Activated CD8-positive, alpha-beta T cell treated with anti-CD3 and anti-CD28 coated beads for 36 hours (primary cell): ENCODE data around the gene GGA3. TPM values are rescaled to one million over a fixed set of nuclear protein-coding genes. Genes with fewer than 3 reads are reported as not detected.
"Not testable (repeated sequence)": the region's sequence is repeated elsewhere in the genome, so short reads cannot be mapped to it uniquely, and the experiment has no call there.

Experiments used
- ATAC-seq: fragments of 200-7000 bp; cut with Tn5 transposase; one replicate; pipeline ENCODE4 v1.10.0; 2021; ENCODE audit warnings: mild to moderate bottlenecking, moderate library complexity
- CTCF ChIA-PET: fragments of 350-600 bp; sonication (Branson Sonifier 250); formaldehyde crosslinking; loops from one replicate; lab custom pipeline; 2021; ENCODE audit warnings: antibody characterized with exemption; lab: Charles Lee
- POLR2A ChIA-PET: fragments of 350-600 bp; sonication (Branson Sonifier 250); formaldehyde crosslinking; loops from one replicate; lab custom pipeline; 2021; ENCODE audit warnings: antibody characterized with exemption; lab: Charles Lee
- DNase-seq: peaks from one replicate; pipeline ENCODE4 v3.0.0-alpha.2; 2020
- H3K27ac Mint-ChIP-seq: one replicate; pipeline ENCODE4 v1.8.0; 2021; ENCODE audit warnings: mild to moderate bottlenecking, mixed read lengths
- H3K27me3 Mint-ChIP-seq: one replicate; pipeline ENCODE4 v1.8.0; 2021; ENCODE audit warnings: mixed read lengths
- H3K36me3 Mint-ChIP-seq: one replicate; pipeline ENCODE4 v1.8.0; 2021; ENCODE audit warnings: low read depth, mixed read lengths
- H3K4me1 Mint-ChIP-seq: one replicate; pipeline ENCODE4 v1.8.0; 2021; ENCODE audit warnings: low read depth, mixed read lengths
- H3K4me3 Mint-ChIP-seq: one replicate; pipeline ENCODE4 v1.8.0; 2021; ENCODE audit warnings: mild to moderate bottlenecking, moderate library complexity, mixed read lengths
- H3K9me3 Mint-ChIP-seq: one replicate; pipeline ENCODE4 v1.8.0; 2021; ENCODE audit warnings: mixed read lengths
- intact Hi-C: fragments of 100-400 bp; cut with micrococcal nuclease; formaldehyde crosslinking; loops from one replicate; pipeline ENCODE4 v1.10.0; 2022
- total RNA-seq, 2 experiments: library from RNA; stranded (reverse); gene quantifications; one replicate each; pipeline ENCODE4 v1.2.3, GENCODE V29; 2021
- TF ChIP-seq, protein P1 (sequence below): fragments of 200-600 bp; IDR thresholded peaks from one replicate; pipeline ENCODE4 v1.8.0; 2022; ENCODE audit warnings: antibody characterized with exemption, mild to moderate bottlenecking

Gene GGA3
- total RNA-seq, 2 experiments from 2014 or later = 65.5 to 65.8 TPM

DNA sequence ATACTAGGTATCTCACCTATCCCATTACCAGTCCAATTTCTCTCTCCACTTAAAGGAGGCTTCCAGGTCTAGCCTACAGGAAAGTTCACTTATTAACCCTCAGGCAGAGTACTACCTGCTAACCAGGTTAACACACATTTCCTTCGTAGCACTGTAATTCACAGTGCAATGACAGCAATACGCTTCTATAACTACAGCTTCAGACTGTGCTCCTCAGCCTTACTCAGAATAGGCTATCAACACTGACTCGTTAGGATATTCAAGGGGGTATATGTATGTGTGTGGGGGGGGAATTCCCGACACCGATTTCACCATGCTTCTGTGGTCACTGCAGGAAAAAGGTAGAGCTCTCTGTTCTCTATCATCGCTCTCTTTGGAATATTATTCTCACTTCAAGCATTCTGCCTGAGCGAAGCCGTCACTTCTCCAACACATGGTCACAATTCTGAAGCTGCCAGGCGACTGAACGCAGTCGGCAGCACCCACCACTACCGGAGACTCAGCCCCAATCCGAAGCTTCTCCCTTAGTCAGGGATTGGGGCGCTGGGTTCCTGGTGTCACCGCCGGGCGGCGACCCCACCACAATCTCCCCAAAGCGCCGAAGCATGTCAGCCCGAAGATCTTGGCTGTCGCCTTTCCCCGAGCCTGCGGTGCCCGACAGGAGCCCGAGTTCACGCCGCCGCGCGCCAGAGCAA, 618 bp downstream of the GGA3 start:
- Mint-ChIP-seq H3K4me3 (peak overlapping the region; percentile 95), H3K36me3 (peaks cover 31% of the 10 kb centered on the region), H3K4me1 (peaks cover 60% of the 10 kb centered on the region), H3K9me3 (no peaks in the 10 kb centered on the region), H3K27me3 (no peaks in the 10 kb centered on the region), H3K27ac (peak overlapping the region; percentile 99)
- ATAC-seq = peak; percentile 43
- POLR2A ChIA-PET = interaction anchor here (0.6 to 4.8 kb wide), 26 partner anchors 11 to 256 kb away, joined by 3 to 105 read pairs (median 4); partner anchors contain the start of genes JPT1, MIF4GD, MRPL58 and SLC16A5
- CTCF ChIA-PET = interaction anchor here (0.9 to 4.9 kb wide), 11 partner anchors 11 to 299 kb away, joined by 3 to 107 read pairs (median 9); partner anchors contain the start of gene MIF4GD
- TF ChIP-seq, protein P1, sequence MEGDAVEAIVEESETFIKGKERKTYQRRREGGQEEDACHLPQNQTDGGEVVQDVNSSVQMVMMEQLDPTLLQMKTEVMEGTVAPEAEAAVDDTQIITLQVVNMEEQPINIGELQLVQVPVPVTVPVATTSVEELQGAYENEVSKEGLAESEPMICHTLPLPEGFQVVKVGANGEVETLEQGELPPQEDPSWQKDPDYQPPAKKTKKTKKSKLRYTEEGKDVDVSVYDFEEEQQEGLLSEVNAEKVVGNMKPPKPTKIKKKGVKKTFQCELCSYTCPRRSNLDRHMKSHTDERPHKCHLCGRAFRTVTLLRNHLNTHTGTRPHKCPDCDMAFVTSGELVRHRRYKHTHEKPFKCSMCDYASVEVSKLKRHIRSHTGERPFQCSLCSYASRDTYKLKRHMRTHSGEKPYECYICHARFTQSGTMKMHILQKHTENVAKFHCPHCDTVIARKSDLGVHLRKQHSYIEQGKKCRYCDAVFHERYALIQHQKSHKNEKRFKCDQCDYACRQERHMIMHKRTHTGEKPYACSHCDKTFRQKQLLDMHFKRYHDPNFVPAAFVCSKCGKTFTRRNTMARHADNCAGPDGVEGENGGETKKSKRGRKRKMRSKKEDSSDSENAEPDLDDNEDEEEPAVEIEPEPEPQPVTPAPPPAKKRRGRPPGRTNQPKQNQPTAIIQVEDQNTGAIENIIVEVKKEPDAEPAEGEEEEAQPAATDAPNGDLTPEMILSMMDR = no peak
- DNase-seq = peak; percentile 69
- intact Hi-C loops = no loop called here

GRCh38 chr17:75257228-75257627, 4.2 kb downstream of the GGA3 start:
- H3K27me3 Mint-ChIP-seq, H3K9me3 Mint-ChIP-seq, intact Hi-C loops, H3K4me3 Mint-ChIP-seq, POLR2A ChIA-PET, DNase-seq, ATAC-seq, CTCF ChIA-PET: not testable (repeated sequence)
- peaks cover 72% of the 10 kb centered on the region for H3K4me1 Mint-ChIP-seq
- H3K36me3 Mint-ChIP-seq = peaks cover 11% of the 10 kb centered on the region
- peak overlapping the region; percentile 43 for H3K27ac Mint-ChIP-seq

DNA sequence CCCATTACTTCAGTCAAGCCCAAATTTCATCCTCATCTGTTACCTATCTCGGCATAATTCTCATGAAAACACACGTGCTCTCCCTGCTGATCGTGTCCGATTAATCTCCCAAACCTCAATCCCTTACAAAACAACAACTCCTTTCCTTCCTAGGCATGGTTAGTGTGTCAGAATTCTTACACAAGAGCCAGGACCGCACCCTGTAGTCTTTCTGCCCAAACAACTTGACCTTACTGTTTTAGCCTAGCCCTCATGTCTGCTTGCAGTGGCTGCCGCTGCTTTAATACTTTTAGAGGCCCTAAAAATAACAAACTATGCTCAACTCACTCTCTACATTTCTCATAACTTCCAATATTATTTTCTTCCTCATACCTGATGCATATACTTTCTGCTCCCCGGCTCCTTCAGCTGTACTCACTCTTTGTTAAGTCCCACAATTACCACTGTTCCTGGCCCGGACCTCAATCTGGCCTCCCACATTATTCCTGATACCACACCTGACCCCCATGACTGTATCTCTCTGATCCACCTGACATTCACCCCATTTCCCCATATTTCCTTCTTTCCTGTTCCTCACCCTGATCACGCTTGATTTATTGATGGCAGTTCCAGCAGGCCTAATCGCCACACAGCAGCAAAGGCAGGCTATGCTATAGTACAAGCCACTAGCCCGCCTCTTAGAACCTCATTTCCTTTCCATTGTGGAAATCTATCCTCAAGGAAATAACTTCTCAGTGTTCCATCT, 5.3 kb downstream of the GGA3 start:
- POLR2A ChIA-PET, H3K36me3 Mint-ChIP-seq, intact Hi-C loops, H3K4me3 Mint-ChIP-seq, ATAC-seq, H3K27me3 Mint-ChIP-seq, H3K9me3 Mint-ChIP-seq, DNase-seq, CTCF ChIA-PET: not testable (repeated sequence)
- Mint-ChIP-seq H3K4me1 (peaks cover 80% of the 10 kb centered on the region), H3K27ac (peak overlapping the region; percentile 56)

GRCh38 chr17:75252039-75252816, 9.2 kb downstream of the GGA3 start:
- Mint-ChIP-seq H3K27me3 (no peaks in the 10 kb centered on the region), H3K36me3 (peaks cover 7% of the 10 kb centered on the region), H3K4me1 (peaks cover 78% of the 10 kb centered on the region), H3K4me3 (no peak overlapping the region), H3K27ac (peak overlapping the region; percentile 84), H3K9me3 (no peaks in the 10 kb centered on the region)
- CTCF ChIA-PET = interaction anchor here (5.0 to 6.6 kb wide), 2 partner anchors 13 to 19 kb away, joined by 24 to 75 read pairs; partner anchors contain the start of gene MIF4GD
- POLR2A ChIA-PET = interaction anchor here (0.6 to 5.1 kb wide), 3 partner anchors 9 to 337 kb away, joined by 3 to 59 read pairs (median 25); partner anchors contain the start of genes GGA3, MIF4GD and MRPS7
- DNase-seq = no peak
- intact Hi-C loops = no loop called here
- no peak for ATAC-seq
- TF ChIP-seq, protein P1 = no peak

- ATAC-seq = peak; percentile 97
- intact Hi-C loops = no loop called here
- Mint-ChIP-seq H3K9me3 (no peaks in the 10 kb centered on the region), H3K4me1 (peaks cover 67% of the 10 kb centered on the region), H3K36me3 (peaks cover 21% of the 10 kb centered on the region), H3K27me3 (no peaks in the 10 kb centered on the region), H3K4me3 (peak overlapping the region; percentile 64), H3K27ac (peak overlapping the region; percentile 93)
- TF ChIP-seq, protein P1 = no peak
- DNase-seq = peak; percentile 92
- POLR2A ChIA-PET = interaction anchor here (0.6 to 5.1 kb wide), 14 partner anchors 10 to 940 kb away, joined by 3 to 59 read pairs (median 4); partner anchors contain the start of genes GGA3, MIF4GD, MRPS7 and NUP85
- CTCF ChIA-PET = interaction anchor here (0.6 to 6.6 kb wide), 13 partner anchors 11 to 162 kb away, joined by 3 to 75 read pairs (median 7); partner anchors contain the start of genes GGA3, MIF4GD, MRPS7 and NUP85
These were observed 11.4 kb downstream of the GGA3 start for GRCh38 chr17:75250009-75250471.
